Activated naive CD8-positive, alpha-beta T cell treated with anti-CD3 and anti-CD28 coated beads, Interleukin-2, amount 50 U/mL, for 16 hours (primary cell): ENCODE measurements around the gene STAMBPL1.

Experiments used
- DNase-seq: peaks from one replicate; pipeline ENCODE4 v3.0.0-alpha.2; 2020; ENCODE audit warnings: low read depth, low spot score

STAMBPL1 gene

GRCh38 chr10:88949912-88950837 is 70.1 kb downstream of the STAMBPL1 start:
- no peak for DNase-seq

DNA sequence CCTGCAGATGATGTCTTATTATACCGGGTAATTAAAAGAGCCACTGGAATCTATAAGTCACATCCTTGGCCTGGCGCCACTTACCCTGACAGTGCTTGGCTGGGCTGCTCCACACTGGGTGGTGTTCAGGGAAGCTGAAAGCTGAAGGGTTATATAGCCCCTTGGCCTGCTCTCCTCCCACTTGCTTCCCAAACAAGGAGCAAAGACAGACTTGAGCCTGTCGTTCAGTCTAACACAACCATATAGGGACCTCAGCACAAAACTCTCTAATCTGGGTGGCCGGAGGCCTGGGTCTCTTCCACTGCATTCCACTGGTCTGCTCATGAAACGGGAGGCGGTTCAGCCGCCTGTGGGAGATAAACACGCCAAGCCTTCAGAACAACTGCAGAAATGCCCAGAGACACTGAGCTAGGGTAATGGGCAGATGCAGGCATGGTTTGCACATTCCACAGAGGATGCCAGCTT is 72.6 kb downstream of the STAMBPL1 start, which contains the start of gene ACTA2:
Gene ACTA2 (minus strand): TSS at position 127 of the 465 bp plus-strand sequence. CDS start 3,843 bp downstream, outside the sequence.
- no peak for DNase-seq

- no peak for DNase-seq
These were observed 73.6 kb downstream of the STAMBPL1 start for GRCh38 chr10:88953662-88954061.

DNA sequence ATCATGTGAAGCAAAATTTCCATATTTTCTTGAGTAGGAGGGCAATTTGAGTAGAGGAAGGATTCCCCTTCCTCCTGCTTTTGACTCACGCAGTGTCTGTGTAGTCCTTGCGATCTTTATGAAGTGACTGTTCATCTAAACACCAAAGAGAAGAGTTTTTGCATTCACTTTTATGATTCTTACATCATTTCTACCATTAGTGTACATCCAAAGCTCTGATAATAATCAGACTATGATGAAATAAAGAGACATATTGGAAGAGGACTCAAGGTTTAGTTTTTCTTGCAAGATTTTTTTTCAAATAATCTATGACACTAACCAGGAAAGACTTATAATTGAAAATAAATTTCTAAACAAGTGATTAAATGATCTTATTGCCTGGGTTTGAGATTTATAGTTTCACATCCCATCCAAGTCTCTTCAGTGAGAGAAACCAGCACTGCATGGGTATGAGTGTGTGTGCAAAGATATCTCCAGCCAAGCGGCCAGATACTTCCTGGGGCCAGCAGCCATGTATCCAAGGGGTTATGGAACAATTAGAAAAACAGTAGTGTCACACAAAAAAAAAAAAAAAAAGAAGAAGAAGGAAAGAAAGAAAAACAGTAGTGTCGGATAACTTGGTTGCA is 74.5 kb downstream of the STAMBPL1 start:
- DNase-seq, result no peak

- DNase-seq, result no peak
These were observed 77.3 kb downstream of the STAMBPL1 start for GRCh38 chr10:88957381-88957780.

GRCh38 chr10:88958721-88959120 is 78.7 kb downstream of the STAMBPL1 start:
- DNase-seq, result no peak

DNA sequence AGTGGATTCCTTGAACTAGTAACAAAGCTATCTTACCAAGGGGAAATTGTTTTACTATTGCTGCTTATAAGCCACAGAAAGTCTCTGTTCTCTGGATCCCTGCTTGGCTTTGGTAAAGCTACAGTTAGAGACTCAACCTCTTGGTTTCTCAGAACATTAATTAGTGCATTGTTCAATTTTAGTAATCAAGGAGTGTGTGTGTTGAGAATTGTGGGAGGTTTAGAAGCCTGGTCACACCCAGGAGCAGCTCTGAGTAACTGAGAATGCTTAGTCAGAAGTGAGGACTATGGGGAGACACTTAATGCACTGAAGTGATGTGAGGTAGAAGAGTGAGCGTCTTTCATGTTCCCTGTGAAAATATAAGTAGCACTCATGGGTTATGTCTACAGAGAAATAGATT is 80.8 kb downstream of the STAMBPL1 start:
- no peak for DNase-seq

DNA sequence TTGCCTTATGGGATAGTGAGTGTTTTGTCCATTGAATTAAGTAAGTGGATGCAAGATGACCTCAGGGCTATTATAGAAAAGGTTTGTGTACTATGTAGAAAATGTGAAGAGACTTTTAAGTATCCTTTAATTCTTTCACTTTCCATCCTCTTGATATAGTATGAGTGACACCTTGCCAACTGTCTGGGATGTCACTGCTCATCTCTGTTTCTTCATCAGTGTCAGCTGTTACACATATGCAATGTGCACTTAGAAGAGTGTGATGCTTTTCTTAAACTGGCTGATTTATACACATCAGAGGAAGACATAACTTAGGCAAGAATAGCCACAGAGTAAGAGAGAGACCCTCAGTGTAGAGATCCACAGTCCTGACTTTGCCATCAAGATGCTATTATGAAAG is 81.2 kb downstream of the STAMBPL1 start:
- DNase-seq, result no peak

GRCh38 chr10:88962336-88962735 is 82.3 kb downstream of the STAMBPL1 start:
- no peak for DNase-seq

- DNase-seq, result no peak
These were observed 83.3 kb downstream of the STAMBPL1 start for GRCh38 chr10:88963318-88963717.

GRCh38 chr10:88964360-88964759 is 84.3 kb downstream of the STAMBPL1 start:
- DNase-seq, result no peak

- DNase-seq, result no peak
These were observed 84.9 kb downstream of the STAMBPL1 start for GRCh38 chr10:88964869-88965415.

GRCh38 chr10:88966797-88967196 is 86.8 kb downstream of the STAMBPL1 start:
- no peak for DNase-seq

DNA sequence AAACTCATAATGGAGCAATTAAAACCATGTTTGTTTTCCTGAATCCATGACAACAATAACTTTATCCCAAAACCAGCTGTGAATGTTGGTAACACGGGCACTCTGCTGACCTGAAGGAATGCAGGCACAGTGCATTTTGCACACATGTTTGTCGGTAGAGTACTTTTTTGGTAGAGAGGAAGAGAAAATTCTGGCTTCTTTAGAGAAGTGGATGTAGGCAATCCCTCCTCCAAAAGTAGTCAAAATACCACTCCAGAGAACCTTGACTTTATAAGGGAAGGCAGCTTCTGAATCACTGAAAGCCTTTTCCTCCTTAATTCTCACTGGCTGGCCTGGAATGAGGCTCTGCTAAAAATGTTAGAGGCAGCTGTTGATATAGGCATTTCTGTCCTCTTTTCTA is 88.3 kb downstream of the STAMBPL1 start:
- DNase-seq, result no peak

DNA sequence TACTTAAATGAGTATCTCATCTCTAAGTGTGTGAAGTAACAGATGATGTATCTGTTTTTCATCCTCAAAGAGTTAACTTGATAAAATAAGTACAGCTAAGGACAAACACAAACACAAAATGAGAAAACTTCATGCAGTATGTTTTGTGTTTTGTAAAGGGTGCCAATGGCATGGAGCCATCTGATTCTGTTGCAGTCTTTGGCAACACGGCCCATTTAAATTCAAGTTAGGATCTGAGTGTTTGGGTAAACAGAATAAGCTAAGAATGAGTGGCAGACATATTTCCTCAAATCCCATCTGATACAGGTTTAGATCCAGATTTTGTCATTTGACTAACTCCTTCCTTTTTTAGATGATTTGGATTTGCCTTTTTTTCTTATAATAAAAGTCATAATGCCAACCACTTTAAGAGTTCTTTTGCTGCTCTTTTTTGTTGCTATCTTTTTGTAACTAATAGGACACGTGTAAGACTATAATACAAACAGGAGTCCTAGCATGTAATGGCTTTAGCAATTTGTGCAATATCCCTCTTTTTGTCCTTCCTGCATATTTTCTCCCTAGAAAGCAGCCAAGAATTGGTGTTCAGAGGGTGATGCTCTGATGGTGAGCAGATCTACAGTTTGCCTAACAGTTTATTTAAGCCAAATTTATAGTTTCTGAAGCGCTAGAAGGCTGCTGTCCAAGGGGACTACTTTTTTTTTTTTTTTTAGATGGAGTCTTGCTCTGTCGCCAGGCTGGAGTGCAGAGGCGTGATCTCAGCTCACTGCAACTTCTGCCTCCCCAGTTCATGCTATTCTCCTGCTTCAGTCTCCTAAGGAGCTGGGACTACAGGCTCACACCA is 91.4 kb downstream of the STAMBPL1 start:
- DNase-seq, result no peak
